ENCODE results near the gene HNRNPCL1.
"Not testable (repeated sequence)": the region's sequence is repeated elsewhere in the genome, so short reads cannot be mapped to it uniquely, and the experiment has no call there.

- TF ChIP-seq CTCF (IDR thresholded peaks at IDR 0.05; ENCODE audit: low read length); EZH2 (IDR thresholded peaks at IDR 0.05; ENCODE audit: borderline replicate concordance, low read length): not testable (repeated sequence)
Measured at GRCh38 chr1:12863131-12863880, 14.8 kb upstream of the HNRNPCL1 start.
